Left lobe of liver (tissue), 2 donors: ENCODE results near the gene TULP1. TPM values are rescaled to one million over a fixed set of nuclear protein-coding genes. Genes with fewer than 3 reads are reported as not detected.

Source experiments
- ATAC-seq: fragments of 200-7000 bp; cut with Tn5 transposase; one replicate; pipeline ENCODE4 v1.9.1; 2020; ENCODE audit warnings: mild to moderate bottlenecking, moderate library complexity
- DNase-seq: peaks from one replicate; pipeline ENCODE4 v3.0.0-alpha.2; 2020; ENCODE audit warnings: low spot score
- total RNA-seq: library from RNA; stranded (reverse); gene quantifications from one replicate; pipeline ENCODE4 v1.2.1, GENCODE V29; 2021
- donor health status: DM: no; HTN: no; CAD: no; lungs with moderate emphysema.
- donor health status: DM: no; HTN: yes; CAD: no.

The TULP1 gene
- total RNA-seq, 1 donor from 2014 or later = not detected

GRCh38 chr6:35497571-35498421 lies 14.9 kb downstream of the TULP1 start:
- DNase-seq = no peak
- peak; percentile 11 for ATAC-seq

DNA sequence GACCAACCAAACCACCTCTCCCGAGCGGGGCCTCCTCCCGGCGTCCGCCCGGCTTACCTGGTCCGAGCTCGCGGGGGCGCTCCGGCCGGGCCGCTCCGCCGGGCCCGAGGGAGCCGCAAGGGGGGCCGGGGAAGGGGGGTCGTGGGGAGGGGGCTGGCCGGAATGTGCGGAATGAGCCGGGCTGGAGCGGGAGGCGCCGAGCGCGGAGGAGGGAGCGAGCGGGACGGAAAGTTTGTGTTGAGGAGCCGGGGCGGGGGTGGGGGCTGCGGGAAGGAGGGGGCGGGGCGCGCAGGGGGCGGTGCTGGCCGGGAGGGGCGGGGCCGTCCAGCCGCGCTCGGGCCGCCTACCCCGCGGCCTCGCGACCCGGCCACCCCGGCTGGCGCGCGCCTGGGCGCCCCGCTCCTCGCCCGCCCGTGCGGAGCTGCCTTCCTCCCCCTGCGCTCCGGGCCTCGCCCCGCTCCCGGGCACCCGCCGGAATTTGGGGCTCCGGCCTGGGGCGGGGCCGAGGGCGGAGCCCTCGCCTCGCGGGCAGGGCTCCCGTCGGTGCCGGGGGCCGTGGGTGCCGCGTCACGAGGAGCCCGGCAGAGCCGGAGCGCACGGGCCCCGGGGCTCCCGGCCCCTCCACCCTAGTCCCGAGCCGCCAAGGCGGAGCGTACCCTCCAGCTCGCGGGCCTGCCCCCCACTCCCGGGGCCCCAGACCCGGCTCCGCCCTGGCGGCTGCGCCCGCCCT lies 15.7 kb downstream of the TULP1 start, which contains the start of gene TEAD3:
TSS of gene TEAD3 (minus strand) at position 239 of the 730 bp plus-strand sequence.
- ATAC-seq = peak; percentile 74
- peak; percentile 69 for DNase-seq

- peak; percentile 76 for ATAC-seq
- no peak for DNase-seq
These were observed 16.5 kb downstream of the TULP1 start for GRCh38 chr6:35496036-35496840.

- no peak for ATAC-seq
- DNase-seq = no peak
These were observed 17.2 kb downstream of the TULP1 start for GRCh38 chr6:35495258-35496035.

DNA sequence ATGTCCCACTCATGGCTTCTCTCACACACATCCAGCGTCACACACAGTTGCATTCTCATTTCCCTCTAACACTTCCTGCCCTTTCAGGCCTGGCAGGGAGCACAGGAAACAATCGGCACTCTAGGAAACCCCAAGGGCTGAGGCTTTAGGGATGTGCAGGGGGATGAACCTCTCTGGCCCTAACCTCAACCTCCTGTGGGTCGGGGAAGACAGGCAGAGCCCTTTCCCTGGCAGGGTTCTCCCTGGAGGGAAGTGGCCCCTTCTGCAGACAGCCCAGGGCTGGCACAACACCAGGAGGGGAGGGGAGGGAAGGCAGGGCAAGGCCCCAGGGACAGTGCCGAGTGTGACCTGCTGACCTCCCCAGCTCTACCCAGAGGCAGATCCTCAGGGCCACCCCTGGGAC lies 18.5 kb downstream of the TULP1 start:
- DNase-seq (no peak), ATAC-seq (no peak)

- ATAC-seq (no peak), DNase-seq (no peak)
These were observed 19.3 kb downstream of the TULP1 start for GRCh38 chr6:35493307-35493983.

DNA sequence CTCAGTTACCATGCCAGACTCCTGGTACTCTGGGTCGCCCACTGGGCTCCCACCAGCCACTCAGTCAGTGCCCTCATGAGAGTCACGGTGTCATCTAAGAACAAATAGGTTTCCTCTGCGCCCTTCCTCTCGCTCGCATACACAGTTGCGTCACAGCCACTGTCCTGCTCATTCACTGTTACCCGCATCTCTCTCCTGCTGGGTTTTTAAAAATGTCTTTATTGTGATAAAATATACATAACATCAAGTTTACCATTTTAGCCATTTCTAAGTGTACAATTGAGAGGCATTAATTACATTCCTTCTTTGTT lies 19.8 kb downstream of the TULP1 start:
- no peak for DNase-seq
- ATAC-seq = no peak

DNA sequence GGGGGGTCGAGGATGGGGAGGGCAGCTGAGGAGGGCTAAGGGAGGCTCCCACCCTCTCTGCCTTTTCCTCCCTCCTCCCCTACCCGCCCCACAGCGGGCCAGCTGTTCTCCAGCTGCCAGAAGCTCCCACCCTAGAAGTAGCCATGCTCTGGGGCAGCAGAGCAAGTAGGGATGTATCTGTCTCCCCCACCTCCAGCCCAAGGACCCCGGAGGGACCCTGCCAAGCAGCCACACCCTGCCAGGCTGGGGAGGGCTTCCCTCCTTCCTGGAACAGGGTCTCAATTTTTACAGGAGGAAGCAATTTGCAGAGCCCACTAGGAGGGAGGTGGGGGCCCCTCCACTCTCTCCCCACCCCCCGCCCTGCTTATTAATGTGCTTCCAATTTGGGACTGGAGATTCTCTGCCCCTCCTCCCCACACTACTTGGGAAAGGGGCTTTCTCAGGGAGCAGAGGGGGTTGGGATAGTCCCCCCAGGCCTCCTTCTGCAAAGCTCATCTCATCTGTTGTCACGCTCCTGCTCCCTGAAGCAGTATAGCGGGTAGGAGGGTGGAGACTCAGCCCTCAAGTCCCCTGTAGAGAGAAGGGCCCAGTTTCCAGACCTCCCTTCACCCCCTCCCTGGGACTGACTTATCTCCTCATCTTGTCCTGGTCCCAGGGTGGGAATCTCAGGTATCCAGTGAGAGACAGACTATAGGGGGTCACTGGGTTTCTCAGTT lies 20.3 kb downstream of the TULP1 start:
- ATAC-seq (no peak), DNase-seq (no peak)

- ATAC-seq (no peak), DNase-seq (no peak)
These were observed 21.0 kb downstream of the TULP1 start for GRCh38 chr6:35491558-35492257.

GRCh38 chr6:35490821-35491557 lies 21.7 kb downstream of the TULP1 start:
- no peak for ATAC-seq
- no peak for DNase-seq

GRCh38 chr6:35489995-35490791 lies 22.5 kb downstream of the TULP1 start:
- DNase-seq (no peak), ATAC-seq (peak; percentile 18)

GRCh38 chr6:35489066-35489465 lies 23.6 kb downstream of the TULP1 start:
- ATAC-seq (no peak), DNase-seq (no peak)

- ATAC-seq (no peak), DNase-seq (no peak)
These were observed 24.2 kb downstream of the TULP1 start for GRCh38 chr6:35488517-35488862.

- peak; percentile 11 for ATAC-seq
- no peak for DNase-seq
These were observed 24.8 kb downstream of the TULP1 start for GRCh38 chr6:35487658-35488516.

DNA sequence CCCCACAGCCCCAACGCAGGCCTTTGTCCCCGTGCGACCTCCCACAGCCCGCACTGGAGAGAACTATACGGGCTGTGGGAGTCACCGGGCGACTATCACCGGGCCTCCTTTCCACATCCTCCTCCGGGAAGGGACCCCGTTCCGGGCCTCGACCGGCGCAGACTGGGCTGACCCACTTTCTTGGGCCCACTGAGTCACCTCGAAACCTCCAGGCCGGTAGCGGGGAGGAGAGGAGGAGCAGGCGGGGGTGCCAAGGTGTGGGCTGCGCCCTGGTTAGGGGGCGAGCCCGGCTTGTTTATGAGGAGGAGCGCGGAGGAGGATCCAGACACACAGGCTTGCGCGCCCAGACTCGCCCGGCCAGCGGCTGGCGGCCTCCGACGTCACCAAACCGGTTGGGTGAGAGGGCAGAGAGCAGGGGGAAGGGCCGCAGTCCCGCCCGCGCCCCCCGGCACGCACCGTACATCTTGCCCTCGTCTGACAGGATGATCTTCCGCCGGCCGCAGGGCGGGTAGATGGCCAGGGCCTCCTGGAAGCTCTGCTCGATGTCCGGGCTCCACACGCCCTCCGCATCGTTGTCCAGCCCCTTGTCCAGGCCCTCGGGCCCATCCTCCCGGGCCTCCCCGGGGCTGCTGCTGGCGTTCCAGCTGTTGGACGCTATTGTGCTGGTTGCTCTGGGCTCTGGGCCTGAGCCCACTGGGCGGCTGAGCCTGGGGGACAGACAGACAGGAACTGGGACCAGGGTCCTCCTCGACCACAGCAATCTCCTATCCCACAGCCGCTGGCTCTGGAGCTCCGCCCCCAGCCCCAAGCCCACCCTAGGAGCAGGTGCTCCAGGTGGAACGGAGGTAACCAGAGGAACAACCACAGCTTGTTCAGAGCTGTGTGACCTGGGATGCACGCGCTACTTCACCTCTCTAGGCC lies 26.4 kb downstream of the TULP1 start:
- DNase-seq (no peak), ATAC-seq (no peak)
